Measurements from ENCODE around the gene SCO2. TPM values are rescaled to one million over a fixed set of nuclear protein-coding genes. Genes with fewer than 3 reads are reported as not detected.

SCO2 gene
- total and polyA plus RNA-seq, 2 of the 13 experiments (the other 11 are each of a cell fraction or from before 2014, with no cell fraction given) = 0.32 to 3.7 TPM

DNA sequence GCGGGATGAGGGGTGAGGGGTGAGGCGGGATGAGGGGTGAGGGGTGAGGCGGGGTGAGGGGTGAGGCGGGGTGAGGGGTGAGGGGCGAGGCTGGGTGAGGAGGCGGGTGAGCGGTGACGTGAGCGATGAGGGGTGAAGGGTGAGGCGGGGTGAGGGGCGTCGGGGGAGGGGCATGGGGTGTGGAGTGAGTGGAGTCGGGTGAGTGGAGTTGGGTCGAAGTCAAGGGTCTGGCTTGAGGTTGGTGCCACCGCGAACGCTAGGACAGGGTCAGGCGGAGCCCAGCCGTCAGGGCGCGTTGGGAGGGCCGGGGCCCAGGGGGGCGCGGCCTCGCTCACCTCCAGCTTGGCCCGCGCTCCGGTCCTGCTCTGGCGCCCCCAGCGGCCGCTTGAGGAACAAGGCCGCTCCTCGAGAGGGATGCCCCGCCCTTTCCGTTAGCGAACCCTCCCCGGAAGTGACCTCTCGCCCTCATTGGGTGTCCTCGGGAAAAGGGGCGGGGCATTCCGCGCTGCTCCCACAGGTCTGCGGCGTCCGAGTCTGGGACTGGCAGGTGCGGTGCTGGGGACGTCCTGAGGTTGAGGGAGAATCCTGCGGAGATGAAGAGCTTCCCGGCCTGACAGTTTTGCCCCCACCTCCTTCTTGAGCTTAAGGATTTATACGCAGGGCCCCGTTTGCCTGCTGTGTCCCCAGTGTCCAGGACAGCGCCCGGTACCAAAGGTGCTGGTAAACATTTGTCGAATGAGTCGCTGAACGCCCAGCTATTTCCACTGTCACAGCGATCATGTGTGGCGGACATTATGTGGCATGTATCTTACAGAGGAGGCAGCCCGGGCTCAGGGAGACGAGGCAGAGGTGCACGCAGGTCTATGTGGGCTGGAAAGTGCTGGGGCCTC lies 37.4 kb upstream of the SCO2 start, which contains the start of gene SYCE3 (continued):
- TF ChIP-seq MTERF4 (CRISPR knock-in tag; IDR thresholded peaks at IDR 0.05) (no peak), ZNF773 (CRISPR knock-in tag; IDR thresholded peaks at IDR 0.05; ENCODE audit: borderline replicate concordance) (no peak), ZNF343 (CRISPR knock-in tag; IDR thresholded peaks at IDR 0.05) (no peak), ZNF775 (CRISPR knock-in tag; IDR thresholded peaks at IDR 0.05; ENCODE audit: borderline replicate concordance) (no peak), JARID2 (CRISPR knock-in tag; IDR thresholded peaks at IDR 0.05; ENCODE audit: insufficient replicate concordance) (peak; percentile 20), ATF1 (CRISPR knock-in tag; IDR thresholded peaks at IDR 0.05) (no peak), ZNF234 (CRISPR knock-in tag; conservative IDR thresholded peaks at IDR 0.05) (no peak), ELK4 (CRISPR knock-in tag; IDR thresholded peaks at IDR 0.05; ENCODE audit: borderline replicate concordance) (peak; percentile 64; the same call in 1 of the 2 replicates), HMG20A (CRISPR knock-in tag; IDR thresholded peaks at IDR 0.05; ENCODE audit: borderline replicate concordance) (no peak), PTBP1 (IDR thresholded peaks at IDR 0.05; ENCODE audit: low read depth, low read length, poor library complexity, severe bottlenecking) (no peak), SMARCC2 (IDR thresholded peaks at IDR 0.05) (no peak), CBX5 (CRISPR knock-in tag; IDR thresholded peaks at IDR 0.05; ENCODE audit: borderline replicate concordance) (0 out of 2 replicates have a peak, but pooled peaks have one; percentile 12), NFKB2 (CRISPR knock-in tag; IDR thresholded peaks at IDR 0.05; ENCODE audit: borderline replicate concordance) (0 out of 2 replicates have a peak, but pooled peaks have one; percentile 6), GMEB2 (CRISPR knock-in tag; IDR thresholded peaks at IDR 0.05; ENCODE audit: low read depth) (no peak), MXD4 (CRISPR knock-in tag; IDR thresholded peaks at IDR 0.05) (peak; percentile 51; the same call in 1 of the 2 replicates), DMAP1 (CRISPR knock-in tag; IDR thresholded peaks at IDR 0.05) (peak; percentile 38; the same call in 1 of the 2 replicates), ZNF512 (CRISPR knock-in tag; IDR thresholded peaks at IDR 0.05) (no peak)
- TF ChIP-seq, protein P1, sequence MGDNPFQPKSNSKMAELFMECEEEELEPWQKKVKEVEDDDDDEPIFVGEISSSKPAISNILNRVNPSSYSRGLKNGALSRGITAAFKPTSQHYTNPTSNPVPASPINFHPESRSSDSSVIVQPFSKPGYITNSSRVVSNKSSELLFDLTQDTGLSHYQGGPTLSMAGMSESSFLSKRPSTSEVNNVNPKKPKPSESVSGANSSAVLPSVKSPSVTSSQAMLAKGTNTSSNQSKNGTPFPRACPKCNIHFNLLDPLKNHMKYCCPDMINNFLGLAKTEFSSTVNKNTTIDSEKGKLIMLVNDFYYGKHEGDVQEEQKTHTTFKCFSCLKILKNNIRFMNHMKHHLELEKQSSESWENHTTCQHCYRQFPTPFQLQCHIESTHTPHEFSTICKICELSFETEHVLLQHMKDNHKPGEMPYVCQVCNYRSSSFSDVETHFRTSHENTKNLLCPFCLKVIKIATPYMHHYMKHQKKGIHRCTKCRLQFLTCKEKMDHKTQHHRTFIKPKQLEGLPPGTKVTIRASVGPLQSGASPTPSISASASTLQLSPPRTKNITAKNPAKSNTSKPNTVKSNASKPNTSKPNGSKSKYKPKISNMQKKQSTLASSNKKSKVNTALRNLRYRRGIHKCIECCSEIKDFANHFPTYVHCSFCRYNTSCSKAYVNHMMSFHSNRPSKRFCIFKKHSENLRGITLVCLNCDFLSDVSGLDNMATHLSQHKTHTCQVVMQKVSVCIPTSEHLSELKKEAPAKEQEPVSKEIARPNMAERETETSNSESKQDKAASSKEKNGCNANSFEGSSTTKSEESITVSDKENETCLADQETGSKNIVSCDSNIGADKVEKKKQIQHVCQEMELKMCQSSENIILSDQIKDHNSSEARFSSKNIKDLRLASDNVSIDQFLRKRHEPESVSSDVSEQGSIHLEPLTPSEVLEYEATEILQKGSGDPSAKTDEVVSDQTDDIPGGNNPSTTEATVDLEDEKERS (CRISPR knock-in tag; IDR thresholded peaks at IDR 0.05) = no peak
- TF ChIP-seq, protein P2, sequence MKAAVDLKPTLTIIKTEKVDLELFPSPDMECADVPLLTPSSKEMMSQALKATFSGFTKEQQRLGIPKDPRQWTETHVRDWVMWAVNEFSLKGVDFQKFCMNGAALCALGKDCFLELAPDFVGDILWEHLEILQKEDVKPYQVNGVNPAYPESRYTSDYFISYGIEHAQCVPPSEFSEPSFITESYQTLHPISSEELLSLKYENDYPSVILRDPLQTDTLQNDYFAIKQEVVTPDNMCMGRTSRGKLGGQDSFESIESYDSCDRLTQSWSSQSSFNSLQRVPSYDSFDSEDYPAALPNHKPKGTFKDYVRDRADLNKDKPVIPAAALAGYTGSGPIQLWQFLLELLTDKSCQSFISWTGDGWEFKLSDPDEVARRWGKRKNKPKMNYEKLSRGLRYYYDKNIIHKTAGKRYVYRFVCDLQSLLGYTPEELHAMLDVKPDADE (CRISPR knock-in tag; IDR thresholded peaks at IDR 0.05) = no peak

Measured in HepG2 (cell line).